ENCODE results near the gene LGR4. TPM values are rescaled to one million over a fixed set of nuclear protein-coding genes. Genes with fewer than 3 reads are reported as not detected.

LGR4 gene
- total and polyA plus RNA-seq, 2 of the 4 experiments (the other 2 are of a cell fraction): 2.9 to 6.8 TPM

DNA sequence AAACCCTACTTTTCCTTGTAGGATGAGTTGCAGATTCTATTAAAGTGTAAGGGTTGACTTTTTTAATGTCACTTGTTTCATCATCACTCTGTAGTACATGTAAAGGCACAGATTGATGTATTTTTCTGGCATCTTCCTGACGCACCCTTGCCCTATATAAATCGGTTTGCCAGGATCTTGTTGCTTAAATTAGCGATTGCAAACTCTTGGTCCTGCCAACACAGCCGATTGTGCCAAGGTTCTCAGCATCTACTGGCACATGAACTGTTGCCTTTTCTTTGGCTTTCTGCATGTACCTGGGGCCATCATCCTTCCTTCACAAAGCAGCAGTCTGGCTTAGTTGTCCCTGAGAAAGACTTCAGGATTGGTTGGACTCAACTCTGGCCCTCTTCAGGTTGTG is 41.5 kb upstream of the LGR4 start:
- Histone ChIP-seq H4K5ac (ENCODE audit: low read depth, low read length) (no peak overlapping the region), H3K27ac (ENCODE audit: insufficient read depth, low read length) (no peak overlapping the region), H3K36me3 (ENCODE audit: control insufficient read depth, insufficient read depth, low read length) (no peaks in the 10 kb centered on the region; the same call in 1 of the 2 replicates), H3K4me3 (ENCODE audit: insufficient read depth, low read depth, low read length) (no peak overlapping the region), H3K9me3 (ENCODE audit: control insufficient read depth, insufficient read depth, low read length) (0 out of 2 replicates have a peak, but pooled peaks cover 3% of the 10 kb centered on the region), H2BK5ac (ENCODE audit: low read depth, low read length, poor library complexity, severe bottlenecking) (no peak overlapping the region), H3K27me3 (ENCODE audit: control insufficient read depth, insufficient read depth, low read length) (no peaks in the 10 kb centered on the region), H2BK120ac (ENCODE audit: low read depth, low read length) (no peak overlapping the region), H3K56ac (ENCODE audit: extremely low read depth, insufficient read depth, low read length) (no peak overlapping the region), H4K91ac (ENCODE audit: insufficient read depth, low read depth, low read length) (no peak overlapping the region), H2BK20ac (ENCODE audit: low read depth, low read length) (no peak overlapping the region), H3K4me2 (ENCODE audit: low read depth, low read length) (no peak overlapping the region), H3K9me1 (ENCODE audit: insufficient read depth, low read length) (no peaks in the 10 kb centered on the region; the same call in 1 of the 2 replicates), H2AK5ac (ENCODE audit: low read depth, low read length) (no peak overlapping the region), H2AK9ac (replicated peaks; ENCODE audit: low read depth, low read length, poor library complexity) (no peak overlapping the region), H4K20me1 (ENCODE audit: insufficient read depth, low read length) (no peaks in the 10 kb centered on the region), H3K4ac (ENCODE audit: low read depth, low read length) (no peak overlapping the region), H3K79me1 (ENCODE audit: low read depth in 1 of 2, low read length in 2 of 2) (no peaks in the 10 kb centered on the region), H3K4me1 (ENCODE audit: control insufficient read depth, insufficient read depth, low read length) (no peaks in the 10 kb centered on the region), H3K23ac (ENCODE audit: low read depth, low read length) (no peak overlapping the region), H3K9ac (ENCODE audit: low read depth, low read length) (no peak overlapping the region), H2AFZ (replicated peaks; ENCODE audit: low read length, poor library complexity) (no peak overlapping the region), H3K18ac (ENCODE audit: low read depth, low read length) (no peak overlapping the region), H2BK15ac (ENCODE audit: low read depth, low read length) (no peak overlapping the region), H3K14ac (replicated peaks; ENCODE audit: low read depth, low read length) (no peak overlapping the region), H4K8ac (ENCODE audit: low read depth in 2 of 2, low read length in 2 of 2) (no peak overlapping the region)
- intact Hi-C loops (cut with micrococcal nuclease) (no loop called here), in situ Hi-C loops (cut with MboI; ENCODE audit: low sequenced_read_pairs) (loop anchor here (25.0 kb wide), 1 partner anchor 1823 kb away; no protein-coding TSS in a partner anchor), dilution Hi-C loops (cut with HindIII; ENCODE audit: low sequenced_read_pairs, unreplicated experiment) (no loop called here)
- CTCF ChIA-PET: no interaction called here
- ATAC-seq (ENCODE audit: low read depth) (no peak), DNase-seq (no peak)
- 95% methylated on average over 4 of the region's 4 CpGs; no CpG with 5 or more reads in 1 of the 2 experiments for WGBS, 2 experiments (ENCODE audit: extremely low coverage in 2 of 2, insufficient read length in 1 of 2)
- TF ChIP-seq BHLHE40 (IDR thresholded peaks at IDR 0.05; ENCODE audit: low read depth, low read length) (no peak), POLR2A (IDR thresholded peaks at IDR 0.05; ENCODE audit: low read depth, low read length) (no peak), CEBPB (IDR thresholded peaks at IDR 0.05; ENCODE audit: low read depth, low read length) (no peak), MAFK (IDR thresholded peaks at IDR 0.05; ENCODE audit: low read depth, low read length) (no peak)
- TF ChIP-seq, protein P1, sequence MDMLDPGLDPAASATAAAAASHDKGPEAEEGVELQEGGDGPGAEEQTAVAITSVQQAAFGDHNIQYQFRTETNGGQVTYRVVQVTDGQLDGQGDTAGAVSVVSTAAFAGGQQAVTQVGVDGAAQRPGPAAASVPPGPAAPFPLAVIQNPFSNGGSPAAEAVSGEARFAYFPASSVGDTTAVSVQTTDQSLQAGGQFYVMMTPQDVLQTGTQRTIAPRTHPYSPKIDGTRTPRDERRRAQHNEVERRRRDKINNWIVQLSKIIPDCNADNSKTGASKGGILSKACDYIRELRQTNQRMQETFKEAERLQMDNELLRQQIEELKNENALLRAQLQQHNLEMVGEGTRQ (IDR thresholded peaks at IDR 0.05; ENCODE audit: low read depth, low read length): no peak
- BruUV-seq (replicated peaks): no TSS peak
- POLR2A ChIA-PET (ENCODE audit: unreplicated experiment): interaction anchor here (0.6 kb wide), 1 partner anchor 14 kb away, joined by 4 read pairs; no protein-coding TSS in a partner anchor

Measured in IMR-90 (cell line).